ENCODE data around the gene ZNF132. TPM values are rescaled to one million over a fixed set of nuclear protein-coding genes. Genes with fewer than 3 reads are reported as not detected.
"Not testable (repeated sequence)": the region's sequence is repeated elsewhere in the genome, so short reads cannot be mapped to it uniquely, and the experiment has no call there.

Gene ZNF132
- total RNA-seq, 1 experiment from 2014 or later = 0.16 TPM

GRCh38 chr19:58429745-58430144 is 10.2 kb downstream of the ZNF132 start:
- DNase-seq (ENCODE audit: low read depth, low spot score) = no peak
- in situ Hi-C loops (cut with HindIII; ENCODE audit: low pct_unique_long_range_greater_than_20kb, low sequenced_read_pairs) = no loop called here

- in situ Hi-C loops (cut with HindIII; ENCODE audit: low pct_unique_long_range_greater_than_20kb, low sequenced_read_pairs) = no loop called here
- no peak for DNase-seq (ENCODE audit: low read depth, low spot score)
Measured at GRCh38 chr19:58428617-58429016, 11.3 kb downstream of the ZNF132 start.

GRCh38 chr19:58417071-58417470 is 22.9 kb downstream of the ZNF132 start:
- in situ Hi-C loops (cut with HindIII; ENCODE audit: low pct_unique_long_range_greater_than_20kb, low sequenced_read_pairs) = no loop called here
- DNase-seq (ENCODE audit: low read depth, low spot score) = no peak

GRCh38 chr19:58416604-58417003 is 23.3 kb downstream of the ZNF132 start:
- no peak for DNase-seq (ENCODE audit: low read depth, low spot score)
- in situ Hi-C loops (cut with HindIII; ENCODE audit: low pct_unique_long_range_greater_than_20kb, low sequenced_read_pairs) = no loop called here

GRCh38 chr19:58409010-58409790 is 30.8 kb downstream of the ZNF132 start:
- in situ Hi-C loops (cut with HindIII; ENCODE audit: low pct_unique_long_range_greater_than_20kb, low sequenced_read_pairs) = no loop called here
- DNase-seq (ENCODE audit: low read depth, low spot score) = peak; percentile 46

GRCh38 chr19:58408152-58409009 is 31.6 kb downstream of the ZNF132 start, which contains the start of gene ZNF584:
Gene ZNF584, plus strand, starts transcription at chr19:58408649. Its CDS starts 499 bp downstream, at chr19:58409148.
- in situ Hi-C loops (cut with HindIII; ENCODE audit: low pct_unique_long_range_greater_than_20kb, low sequenced_read_pairs) = no loop called here
- DNase-seq (ENCODE audit: low read depth, low spot score) = peak; percentile 95

- in situ Hi-C loops (cut with HindIII; ENCODE audit: low pct_unique_long_range_greater_than_20kb, low sequenced_read_pairs) = no loop called here
- no peak for DNase-seq (ENCODE audit: low read depth, low spot score)
Measured at GRCh38 chr19:58407658-58408151, 32.2 kb downstream of the ZNF132 start.

- in situ Hi-C loops (cut with HindIII; ENCODE audit: low pct_unique_long_range_greater_than_20kb, low sequenced_read_pairs) = no loop called here
- DNase-seq (ENCODE audit: low read depth, low spot score) = peak; percentile 37
Measured at GRCh38 chr19:58406818-58407657, 32.9 kb downstream of the ZNF132 start.

- DNase-seq (ENCODE audit: low read depth, low spot score); in situ Hi-C loops (cut with HindIII; ENCODE audit: low pct_unique_long_range_greater_than_20kb, low sequenced_read_pairs): not testable (repeated sequence)
Measured at GRCh38 chr19:58403920-58404478, 36.0 kb downstream of the ZNF132 start.

GRCh38 chr19:58401840-58402421 is 38.0 kb downstream of the ZNF132 start:
- in situ Hi-C loops (cut with HindIII; ENCODE audit: low pct_unique_long_range_greater_than_20kb, low sequenced_read_pairs) = no loop called here
- no peak for DNase-seq (ENCODE audit: low read depth, low spot score)

GRCh38 chr19:58400916-58401839 is 38.8 kb downstream of the ZNF132 start:
- peak; percentile 98 for DNase-seq (ENCODE audit: low read depth, low spot score)
- in situ Hi-C loops (cut with HindIII; ENCODE audit: low pct_unique_long_range_greater_than_20kb, low sequenced_read_pairs) = no loop called here

- in situ Hi-C loops (cut with HindIII; ENCODE audit: low pct_unique_long_range_greater_than_20kb, low sequenced_read_pairs) = no loop called here
- DNase-seq (ENCODE audit: low read depth, low spot score) = no peak
Measured at GRCh38 chr19:58400316-58400915, 39.5 kb downstream of the ZNF132 start.

- in situ Hi-C loops (cut with HindIII; ENCODE audit: low pct_unique_long_range_greater_than_20kb, low sequenced_read_pairs) = no loop called here
- DNase-seq (ENCODE audit: low read depth, low spot score) = no peak
Measured at GRCh38 chr19:58399903-58400302, 40.0 kb downstream of the ZNF132 start.

GRCh38 chr19:58398545-58398944 is 41.4 kb downstream of the ZNF132 start:
- in situ Hi-C loops (cut with HindIII; ENCODE audit: low pct_unique_long_range_greater_than_20kb, low sequenced_read_pairs) = no loop called here
- no peak for DNase-seq (ENCODE audit: low read depth, low spot score)

GRCh38 chr19:58398087-58398486 is 41.9 kb downstream of the ZNF132 start:
- DNase-seq (ENCODE audit: low read depth, low spot score) = no peak
- in situ Hi-C loops (cut with HindIII; ENCODE audit: low pct_unique_long_range_greater_than_20kb, low sequenced_read_pairs) = no loop called here
